Measurements from ENCODE around the gene SIL1.

- TF ChIP-seq CTCF (IDR thresholded peaks at IDR 0.05; ENCODE audit: low read depth, low read length, poor library complexity, severe bottlenecking) (no peak), EZH2phosphoT487 (IDR thresholded peaks at IDR 0.05; ENCODE audit: borderline replicate concordance, low read length) (no peak)
These were observed 15.5 kb downstream of the SIL1 start for GRCh38 chr5:139182528-139183296.
